CD4-positive, alpha-beta T cell treated with Interleukin-10 for 1 hour (primary cell): ENCODE results near the gene ITGB4.

ENCODE experiments used
- DNase-seq: peaks from one replicate; pipeline ENCODE4 v3.0.0-alpha.2; 2020

ITGB4 gene

GRCh38 chr17:75733471-75733870 is 12.2 kb downstream of the ITGB4 start:
- DNase-seq = no peak

DNA sequence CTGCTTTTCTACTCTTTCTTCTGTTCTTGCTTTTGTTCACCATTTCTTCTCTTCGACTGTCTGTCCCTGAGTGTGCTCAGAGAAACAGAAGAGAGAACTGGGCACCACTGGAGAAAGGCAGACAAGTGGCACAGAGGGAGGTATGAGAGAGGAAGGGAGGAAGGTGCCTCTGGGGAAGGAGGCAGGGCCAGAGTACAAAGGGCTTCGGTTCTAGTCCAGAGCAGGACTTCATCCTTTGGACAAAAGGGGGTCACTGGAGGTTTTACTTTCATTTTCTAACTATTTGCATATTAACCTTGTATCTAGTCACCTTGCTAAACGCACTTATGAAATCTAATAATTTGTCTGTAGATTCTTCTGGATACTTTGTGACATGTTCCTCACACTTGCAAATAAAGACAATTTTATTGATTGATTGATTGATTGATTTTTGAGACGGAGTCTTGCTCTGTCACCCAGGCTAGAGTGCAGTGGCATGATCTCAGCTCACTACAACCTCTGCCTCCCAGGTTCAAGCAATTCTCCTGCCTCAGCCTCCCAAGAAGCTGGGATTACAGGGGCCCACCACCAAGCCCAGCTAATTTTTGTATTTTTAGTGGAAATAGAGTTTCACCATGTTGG is 13.5 kb downstream of the ITGB4 start:
- no peak for DNase-seq

DNA sequence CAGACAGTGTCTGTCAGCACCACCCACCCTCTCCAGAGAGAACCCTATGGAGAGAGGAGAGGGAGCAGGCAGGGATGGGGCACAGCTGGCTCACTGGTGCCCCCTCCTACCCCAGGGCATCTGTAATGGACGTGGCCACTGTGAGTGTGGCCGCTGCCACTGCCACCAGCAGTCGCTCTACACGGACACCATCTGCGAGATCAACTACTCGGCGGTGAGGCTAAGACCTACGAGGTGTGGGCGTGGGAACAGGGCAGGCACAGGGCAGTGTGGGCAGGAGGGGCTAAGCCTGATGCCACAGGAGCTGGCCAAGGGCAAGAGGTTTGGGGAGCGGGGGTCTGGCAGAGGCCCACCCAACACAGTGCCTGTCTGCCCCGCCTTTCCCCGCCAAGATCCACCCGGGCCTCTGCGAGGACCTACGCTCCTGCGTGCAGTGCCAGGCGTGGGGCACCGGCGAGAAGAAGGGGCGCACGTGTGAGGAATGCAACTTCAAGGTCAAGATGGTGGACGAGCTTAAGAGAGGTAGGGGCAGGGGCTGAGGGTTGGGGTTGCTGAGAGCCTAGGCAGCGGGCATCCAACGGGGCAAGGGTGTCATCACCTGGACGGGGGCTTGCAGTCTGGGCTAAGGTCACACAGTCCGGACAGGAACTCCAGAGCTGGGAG is 15.0 kb downstream of the ITGB4 start:
- no peak for DNase-seq

DNA sequence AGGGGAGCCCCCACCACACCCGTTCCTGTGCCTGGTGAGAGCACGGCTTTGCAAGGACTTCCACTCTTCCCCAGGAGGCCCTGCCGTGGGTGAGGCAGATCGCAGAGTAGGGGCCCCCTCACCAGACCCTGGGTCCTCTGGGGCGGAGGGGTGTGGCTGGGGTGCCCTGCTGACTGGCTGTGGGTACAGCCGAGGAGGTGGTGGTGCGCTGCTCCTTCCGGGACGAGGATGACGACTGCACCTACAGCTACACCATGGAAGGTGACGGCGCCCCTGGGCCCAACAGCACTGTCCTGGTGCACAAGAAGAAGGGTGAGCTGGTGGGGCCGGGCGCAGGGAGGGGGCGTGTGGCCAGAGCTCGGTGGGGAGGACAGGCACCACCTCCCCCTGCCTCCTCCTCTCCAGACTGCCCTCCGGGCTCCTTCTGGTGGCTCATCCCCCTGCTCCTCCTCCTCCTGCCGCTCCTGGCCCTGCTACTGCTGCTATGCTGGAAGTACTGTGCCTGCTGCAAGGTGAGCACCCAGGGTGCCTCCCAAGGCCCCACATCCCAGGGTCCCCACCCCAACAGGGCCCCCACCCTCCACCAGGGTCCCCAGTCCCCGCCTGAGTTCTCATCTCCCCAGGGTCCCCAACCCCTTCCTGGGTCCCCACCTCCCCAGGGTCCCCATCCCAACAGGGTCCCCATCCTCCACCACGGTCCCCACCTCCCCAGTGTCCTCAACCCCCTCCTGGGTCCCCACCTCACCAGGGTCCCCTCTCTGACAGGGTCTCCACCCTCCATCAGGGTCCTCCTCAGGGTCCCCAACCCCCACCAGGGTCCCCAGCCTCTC is 16.1 kb downstream of the ITGB4 start:
- no peak for DNase-seq

DNA sequence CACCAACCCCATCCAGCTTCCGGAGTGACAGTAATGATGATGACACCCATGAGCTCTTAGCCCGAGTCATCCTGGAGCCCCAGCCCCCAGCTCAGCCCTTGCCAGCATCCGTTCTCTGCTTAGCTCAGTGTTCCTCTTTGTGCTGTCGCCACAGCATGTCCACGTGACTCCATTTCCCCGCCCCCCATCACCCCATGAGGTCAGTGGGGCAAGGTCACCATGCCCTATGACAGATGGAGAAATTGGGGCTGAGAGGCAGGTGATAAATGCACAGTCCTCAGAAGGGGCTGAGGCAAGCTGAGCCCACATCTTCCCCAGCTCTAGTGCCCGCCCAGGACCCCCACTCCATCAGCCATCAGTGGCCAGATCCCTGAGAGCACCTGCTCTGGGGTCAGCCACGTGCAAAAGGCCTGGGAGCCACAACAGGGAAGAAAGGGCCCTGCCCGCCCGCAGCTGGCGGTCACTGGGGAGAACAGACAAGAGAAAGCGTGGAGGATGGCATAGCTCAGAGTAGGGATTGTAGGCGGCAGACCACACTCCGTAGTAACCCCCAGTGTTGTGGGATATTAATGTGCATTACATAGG is 17.1 kb downstream of the ITGB4 start:
- no peak for DNase-seq

DNA sequence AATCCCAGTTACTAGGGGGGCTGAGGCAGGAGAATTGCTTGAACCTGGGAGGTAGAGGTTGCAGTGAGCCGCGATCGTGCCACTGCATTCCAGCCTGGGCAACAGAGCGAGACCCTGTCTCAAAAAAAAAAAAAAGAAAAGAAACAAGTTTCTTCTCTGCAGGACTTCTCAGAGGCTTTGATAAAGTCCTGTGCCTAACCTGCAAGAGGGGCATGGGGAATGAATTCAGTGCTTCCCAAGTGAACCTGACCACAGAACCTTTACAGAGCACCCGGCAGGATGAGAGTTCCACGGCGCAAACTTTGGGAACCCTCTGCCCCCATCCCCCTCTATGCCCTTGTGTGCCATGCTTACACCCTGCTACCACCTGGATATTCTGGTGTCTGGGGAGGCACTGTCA is 17.9 kb downstream of the ITGB4 start:
- no peak for DNase-seq

DNA sequence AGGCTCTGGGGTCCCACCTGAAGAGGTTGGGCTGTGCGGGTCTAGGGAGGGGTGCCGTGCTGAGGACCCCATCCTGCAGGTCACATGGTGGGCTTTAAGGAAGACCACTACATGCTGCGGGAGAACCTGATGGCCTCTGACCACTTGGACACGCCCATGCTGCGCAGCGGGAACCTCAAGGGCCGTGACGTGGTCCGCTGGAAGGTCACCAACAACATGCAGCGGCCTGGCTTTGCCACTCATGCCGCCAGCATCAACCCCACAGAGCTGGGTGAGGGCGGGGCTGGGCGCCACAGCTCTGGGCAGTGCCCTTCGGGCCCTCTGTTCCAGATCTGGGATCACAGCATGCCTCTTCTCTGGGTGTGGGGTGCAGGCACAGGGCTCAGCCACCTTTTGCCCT is 18.5 kb downstream of the ITGB4 start:
- DNase-seq = no peak

- DNase-seq = no peak
Observed at GRCh38 chr17:75740215-75740614, 19.0 kb downstream of the ITGB4 start.

GRCh38 chr17:75740631-75741077 is 19.4 kb downstream of the ITGB4 start:
- no peak for DNase-seq

GRCh38 chr17:75742337-75742736 is 21.1 kb downstream of the ITGB4 start:
- DNase-seq = no peak

DNA sequence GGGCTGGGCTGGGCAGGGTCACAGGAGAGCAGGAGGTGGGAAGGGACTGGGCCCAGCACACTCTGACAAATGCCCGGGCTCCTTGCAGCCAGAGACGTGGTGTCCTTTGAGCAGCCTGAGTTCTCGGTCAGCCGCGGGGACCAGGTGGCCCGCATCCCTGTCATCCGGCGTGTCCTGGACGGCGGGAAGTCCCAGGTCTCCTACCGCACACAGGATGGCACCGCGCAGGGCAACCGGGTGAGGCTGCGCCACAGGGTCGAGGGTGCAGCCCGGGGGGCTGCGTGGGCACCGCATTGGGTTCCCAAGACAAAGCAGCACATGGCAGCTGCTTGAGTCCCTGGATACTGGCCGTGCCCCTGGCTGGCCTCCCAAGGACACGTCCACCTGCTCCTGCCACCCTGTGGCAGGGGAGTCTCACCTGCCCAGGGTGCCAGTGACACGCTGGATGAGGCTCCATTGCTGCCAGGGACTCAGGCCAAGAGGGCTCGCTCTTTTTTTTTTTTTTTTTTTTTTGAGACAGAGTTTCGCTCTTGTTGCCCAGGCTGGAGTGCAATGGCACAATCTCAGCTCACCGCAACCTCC is 22.5 kb downstream of the ITGB4 start:
- DNase-seq = no peak

- no peak for DNase-seq
Observed at GRCh38 chr17:75748706-75749105, 27.4 kb downstream of the ITGB4 start.

DNA sequence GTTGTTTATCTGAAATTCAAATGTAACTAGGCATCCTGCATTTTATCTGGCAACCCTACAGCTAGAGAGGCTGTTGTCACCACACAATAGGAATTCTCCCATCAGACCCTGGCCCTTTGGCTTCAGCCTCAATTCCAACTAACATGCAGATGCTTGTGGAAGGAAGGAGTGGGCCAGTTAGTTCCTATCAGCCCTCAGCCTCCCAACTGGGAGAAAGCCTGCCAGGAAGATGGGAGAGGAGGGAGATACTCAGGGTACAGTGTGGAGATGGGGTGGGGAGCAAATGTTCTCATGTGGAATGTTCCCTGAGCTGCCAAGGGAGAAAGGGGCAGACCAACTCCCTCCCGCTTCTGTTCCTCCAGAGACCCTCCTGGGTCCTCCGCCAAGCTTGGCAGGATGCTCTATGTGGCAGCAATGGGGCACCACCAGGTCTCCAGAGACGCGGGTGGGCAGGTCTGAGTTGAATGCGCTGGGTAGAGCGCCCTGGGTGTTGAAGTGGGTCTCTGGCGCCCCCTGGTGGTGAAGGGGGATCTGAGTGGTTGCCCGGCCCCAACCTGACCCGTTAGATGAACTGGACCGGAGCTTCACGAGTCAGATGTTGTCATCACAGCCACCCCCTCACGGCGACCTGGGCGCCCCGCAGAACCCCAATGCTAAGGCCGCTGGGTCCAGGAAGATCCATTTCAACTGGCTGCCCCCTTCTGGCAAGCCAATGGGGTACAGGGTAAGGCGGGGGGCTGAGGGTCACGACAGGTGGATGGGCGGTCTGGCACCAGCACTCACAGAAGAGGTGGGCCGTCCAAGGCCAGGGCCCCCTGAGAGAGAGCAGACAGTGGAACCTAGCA is 28.5 kb downstream of the ITGB4 start:
- DNase-seq = peak; percentile 87

DNA sequence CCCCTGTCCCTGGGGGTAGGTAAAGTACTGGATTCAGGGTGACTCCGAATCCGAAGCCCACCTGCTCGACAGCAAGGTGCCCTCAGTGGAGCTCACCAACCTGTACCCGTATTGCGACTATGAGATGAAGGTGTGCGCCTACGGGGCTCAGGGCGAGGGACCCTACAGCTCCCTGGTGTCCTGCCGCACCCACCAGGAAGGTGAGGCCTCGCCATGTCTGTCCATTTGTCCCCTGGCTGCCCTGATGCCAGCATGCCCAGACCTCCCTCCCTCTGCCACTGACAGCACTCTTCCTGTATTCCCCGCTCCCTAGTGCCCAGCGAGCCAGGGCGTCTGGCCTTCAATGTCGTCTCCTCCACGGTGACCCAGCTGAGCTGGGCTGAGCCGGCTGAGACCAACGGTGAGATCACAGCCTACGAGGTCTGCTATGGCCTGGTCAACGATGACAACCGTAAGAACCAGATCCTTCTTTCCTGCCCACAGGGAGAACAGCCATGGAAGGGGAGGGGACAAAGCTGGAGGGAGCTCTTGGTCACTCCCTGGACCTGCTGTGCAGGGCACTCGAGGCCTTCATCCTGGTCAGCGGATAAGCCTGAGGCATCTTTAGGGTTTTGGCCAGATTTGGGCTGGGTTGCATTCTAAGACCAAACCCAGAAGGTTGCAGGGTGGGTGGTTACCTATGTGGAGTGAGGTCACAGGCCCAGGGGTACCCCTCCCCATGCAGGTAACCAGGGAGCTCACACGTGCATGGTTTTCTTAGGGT is 29.6 kb downstream of the ITGB4 start:
- no peak for DNase-seq

GRCh38 chr17:75751676-75752404 is 30.6 kb downstream of the ITGB4 start:
- DNase-seq = no peak

GRCh38 chr17:75752405-75752709 is 31.1 kb downstream of the ITGB4 start:
- no peak for DNase-seq

DNA sequence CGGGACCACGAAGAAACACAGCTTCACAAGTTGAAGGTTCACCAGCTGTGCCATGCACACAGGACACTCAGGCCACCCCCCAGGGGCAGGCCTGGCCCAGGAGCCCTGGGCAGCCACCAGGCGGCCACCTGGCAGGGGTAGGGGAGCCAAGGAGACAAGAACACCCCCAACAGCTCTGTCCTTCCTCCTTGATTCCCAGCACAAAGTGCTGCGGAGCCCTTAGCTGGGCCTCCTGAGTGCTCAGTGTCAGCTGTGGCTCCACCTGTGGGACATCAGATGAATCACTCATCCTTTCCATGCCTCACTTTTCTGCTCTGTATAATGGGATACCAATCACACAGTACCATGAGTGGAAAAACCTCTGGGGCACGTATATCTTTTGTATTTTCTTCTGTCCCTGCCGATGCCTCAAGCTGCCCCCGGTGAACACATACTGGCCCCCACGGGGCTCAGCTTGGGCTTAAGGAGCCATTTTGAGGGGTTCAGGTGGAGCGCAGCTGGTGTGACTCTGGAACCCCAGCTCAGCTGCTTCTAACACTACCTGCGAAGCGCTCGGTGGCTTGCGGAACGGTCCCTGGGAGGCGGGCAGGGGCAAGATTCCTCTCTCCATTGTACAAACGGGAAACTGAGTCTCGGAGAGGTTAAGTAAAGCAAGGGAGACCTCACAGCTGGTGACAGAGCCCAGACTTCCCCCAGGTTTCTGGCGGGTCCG is 31.7 kb downstream of the ITGB4 start:
- no peak for DNase-seq

DNA sequence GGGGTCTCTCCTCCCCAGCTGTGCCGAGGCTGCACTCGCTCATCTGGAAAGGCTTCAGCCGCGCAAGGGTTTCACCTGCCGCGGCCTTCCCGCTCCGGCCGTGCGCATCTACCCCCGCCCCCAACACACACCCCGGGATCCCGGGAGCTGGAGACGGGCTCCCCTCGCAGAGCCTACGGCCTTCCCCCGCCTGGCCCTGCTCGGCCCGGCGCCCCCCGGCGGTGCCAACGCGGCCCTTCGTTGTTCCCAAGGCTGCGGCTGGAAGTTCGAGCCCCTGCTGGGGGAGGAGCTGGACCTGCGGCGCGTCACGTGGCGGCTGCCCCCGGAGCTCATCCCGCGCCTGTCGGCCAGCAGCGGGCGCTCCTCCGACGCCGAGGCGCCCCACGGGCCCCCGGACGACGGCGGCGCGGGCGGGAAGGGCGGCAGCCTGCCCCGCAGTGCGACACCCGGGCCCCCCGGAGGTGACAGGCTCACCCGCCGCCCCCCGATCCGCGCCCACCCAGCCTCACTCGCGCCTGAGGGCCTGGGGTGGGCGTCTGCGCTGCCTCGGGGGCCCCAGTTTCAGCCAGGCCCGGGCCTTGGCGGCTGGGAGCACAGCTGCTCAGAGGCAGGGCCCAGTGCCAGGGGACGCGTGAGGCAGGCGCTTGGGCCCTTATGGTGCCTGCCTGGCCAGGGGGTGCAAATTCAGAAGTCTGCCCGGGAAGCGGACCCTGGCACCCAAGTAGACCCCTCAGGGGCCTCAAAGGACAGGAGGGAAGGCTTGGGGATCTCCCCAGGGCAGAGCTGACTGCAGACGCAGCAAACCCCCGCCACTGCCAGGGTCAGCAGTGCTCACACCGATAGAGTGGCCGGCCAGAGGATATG is 32.5 kb downstream of the ITGB4 start:
- peak; percentile 76 for DNase-seq
